Heart left ventricle (tissue), 16 donors: ENCODE data around the gene CS. TPM values are rescaled to one million over a fixed set of nuclear protein-coding genes. Genes with fewer than 3 reads are reported as not detected.
A peak's percentile ranks its signal among the peaks of the same experiment; 100 is the strongest.

Source experiments
- ATAC-seq, 4 donors: fragments of 200-7000 bp; cut with Tn5 transposase; one replicate each; pipeline ENCODE4 v1.9.1; 2020 to 2022; ENCODE audit warnings: moderate library complexity in 4 of 4, mild to moderate bottlenecking in 3 of 4, moderate number of reproducible peaks in 1 of 4
- DNase-seq, 5 donors: peaks; one replicate each; pipeline ENCODE4 v3.0.0-alpha.2; 2020
- H3K27ac ChIP-seq, 12 donors: fragments of 200-600 bp; sonication (generic) in 4 of 12; one replicate each; pipeline versions ENCODE4 v1.5.0 to v1.8.0; 2016 to 2022; ENCODE audit warnings: mild to moderate bottlenecking in 2 of 12
- H3K27me3 ChIP-seq, 9 donors: fragments of 200-600 bp; sonication (generic) in 2 of 9; one replicate each; pipeline versions ENCODE4 v1.5.1 to v1.8.0; 2016 to 2022; ENCODE audit warnings: mild to moderate bottlenecking in 3 of 9
- H3K36me3 ChIP-seq, 9 donors: fragments of 200-600 bp; sonication (generic) in 2 of 9; one replicate each; pipeline versions ENCODE4 v1.5.0 to v1.8.0; 2018 to 2022; ENCODE audit warnings: mild to moderate bottlenecking in 2 of 9
- H3K4me1 ChIP-seq, 12 donors: fragments of 200-600 bp; sonication (generic) in 4 of 12; one replicate each; pipeline versions ENCODE4 v1.5.0 to v1.8.0; 2016 to 2022; ENCODE audit warnings: mild to moderate bottlenecking in 3 of 12
- H3K4me3 ChIP-seq, 12 donors: fragments of 200-600 bp; sonication (generic) in 4 of 12; one replicate each; pipeline versions ENCODE4 v1.5.0 to v1.8.0; 2017 to 2022; ENCODE audit warnings: mild to moderate bottlenecking in 9 of 12, moderate library complexity in 4 of 12
- H3K9me3 ChIP-seq, 12 donors: fragments of 200-600 bp; sonication (generic) in 4 of 12; one replicate each; pipeline versions ENCODE4 v1.5.0 to v1.8.0; 2016 to 2022; ENCODE audit warnings: mild to moderate bottlenecking in 1 of 12
- CTCF ChIP-seq, 12 donors: fragments of 200-600 bp; sonication (generic) in 4 of 12; IDR thresholded peaks; one replicate each; pipeline versions ENCODE4 v1.5.0 to v1.8.0; 2018 to 2022; ENCODE audit warnings: antibody characterized with exemption in 12 of 12, mild to moderate bottlenecking in 5 of 12
- POLR2A ChIP-seq, 2 donors: fragments of 450-650 bp; IDR thresholded peaks; one replicate each; pipeline ENCODE4 v1.6.1; 2017; ENCODE audit warnings: antibody characterized with exemption in 2 of 2, mild to moderate bottlenecking in 2 of 2, moderate library complexity in 2 of 2
- WGBS, 4 donors: extraction: QIAGEN DNeasy Blood & Tissue Kit in 2 of 4; methylation state at CpG; one replicate each; pipeline versions ENCODE4 v1.1.5 to v1.1.7; 2013 to 2018; 5-methylcytosine and 5-hydroxymethylcytosine counted together
- intact Hi-C, 10 donors: fragments of 100-400 bp; cut with DNase I; formaldehyde crosslinking; loops; one replicate each; pipeline versions ENCODE4 v1.11.1 to v1.14.2; 2022
- polyA plus RNA-seq, 2 donors: library from polyadenylated mRNA; stranded (reverse); fragments of 200-250 nt; gene quantifications; one replicate each; pipeline ENCODE4 v1.2.3, GENCODE V29; 2013
- total RNA-seq, 9 donors: library from RNA; depleted of rRNA in 2 of 9; stranded (reverse); fragments of >200 nt in 2 of 9; fragmentation: NEBNext Ultra II Directional in 3 of 9; extraction: Animal tissue kit (Norgen Biotek cat#: 25700) in 3 of 9; gene quantifications; one replicate each; pipeline versions ENCODE4 v1.1.0 to v1.2.4, GENCODE V29; 2016 to 2023
- donor health status: ischemic (EF 13 %, LVEDD 7.1; RV severe dilation, severe dysfunction).
- donor health status: healthy with polysubstance abuse.
- donor health status: DM: no; HTN: yes; CAD: no.
- donor health status: DM: no; HTN: no; CAD: no.
- donor health status: ischemic (EF 25% LVEDD 6.9; RV normal size, moderate dysfunction).
- donor health status: ischemic (EF 25% LVEDD 5.7; RV mildly dilated, moderate dysfunction).
- donor health status: healthy.
- donor health status: DM: yes; HTN: yes; CAD: no.
- donor health status: ischemic (EF 35%, LVEDD 5.7; RV mildly dilated, moderate dysfunction).
- donor health status: nonischemic (EF 11% LVEDD 7.7; RV severe dilation, severe dysfunction).
- donor health status: DM: yes; HTN: yes; CAD: no.
- donor health status: PGD.
- donor health status: ischemic (EF 29% LVEDD 5.4; RV normal size, mild dysfunction).
- donor health status: nonischemic (EF 23%, LVEDD 6.1; RV moderate dilation, normal function).

CS gene
- total and polyA plus RNA-seq, 11 donors = 165 to 866 (median 572) TPM

- TF ChIP-seq CTCF (IDR thresholded peaks at IDR 0.05) (no peak), POLR2A (IDR thresholded peaks at IDR 0.05) (no peak)
- Histone ChIP-seq H3K4me3 (peak overlapping the region in 10 of 12 donors; percentile 57 to 97 (median 66)), H3K4me1 (peaks cover 8 to 51% (median 41%) of the 10 kb centered on the region in 12 donors), H3K27me3 (no peaks in the 10 kb centered on the region), H3K9me3 (no peaks in the 10 kb centered on the region), H3K27ac (peak overlapping the region; percentile 19 to 98 (median 86)), H3K36me3 (peaks cover 0 to 17% (median 8%) of the 10 kb centered on the region in 9 donors)
- 23 to 27% (median 25%) methylated on average over 15 of the region's 15 CpGs for WGBS, 4 donors
- ATAC-seq (no peak), DNase-seq (no peak)
- intact Hi-C loops = loop anchor here in 9 of 10 donors (1.0 to 10.0 kb wide), 11 partner anchors 30 to 241 kb away; partner anchors contain the start of genes ANKRD52 (in 6 of the 9), ZC3H10 (in 6 of the 9), CS (in 1 of the 9) and ESYT1 (in 1 of the 9)
Measured at GRCh38 chr12:56223571-56224101, 76.5 kb downstream of the CS start.

- peaks cover 8 to 52% (median 41%) of the 10 kb centered on the region in 12 donors for H3K4me1 ChIP-seq
- DNase-seq = no peak
- intact Hi-C loops = loop anchor here in 7 of 10 donors (2.0 to 10.0 kb wide), 6 partner anchors 35 to 242 kb away; partner anchors contain the start of genes ANKRD52 (in 4 of the 7), ZC3H10 (in 2 of the 7), CS (in 1 of the 7) and ESYT1 (in 1 of the 7)
- peak overlapping the region; percentile 86 to 99 (median 96) for H3K27ac ChIP-seq
- peaks cover 0 to 10% (median 4%) of the 10 kb centered on the region in 9 donors for H3K36me3 ChIP-seq
- TF ChIP-seq POLR2A (IDR thresholded peaks at IDR 0.05) = no peak
- TF ChIP-seq CTCF (IDR thresholded peaks at IDR 0.05) = peak in 1 of 12 donors; percentile 2
- H3K27me3 ChIP-seq = no peaks in the 10 kb centered on the region
- ATAC-seq = no peak
- H3K4me3 ChIP-seq = peak overlapping the region; percentile 56 to 95 (median 76)
- 3 to 8% (median 6%) methylated on average over 4 of the region's 4 CpGs for WGBS, 4 donors
- H3K9me3 ChIP-seq = no peaks in the 10 kb centered on the region
Measured at GRCh38 chr12:56222531-56222895, 77.6 kb downstream of the CS start.

- peaks cover 8 to 52% (median 41%) of the 10 kb centered on the region in 12 donors for H3K4me1 ChIP-seq
- intact Hi-C loops = loop anchor here in 7 of 10 donors (2.0 to 10.0 kb wide), 6 partner anchors 35 to 243 kb away; partner anchors contain the start of genes ANKRD52 (in 4 of the 7), ZC3H10 (in 2 of the 7), CS (in 1 of the 7) and ESYT1 (in 1 of the 7)
- DNase-seq (peak; percentile 97 to 98 (median 98)), ATAC-seq (peak; percentile 91 to 94 (median 94))
- H3K4me3 ChIP-seq = peak within 1 kb of the TSS; percentile 56 to 95 (median 76)
- 0 to 1% (median 1%) methylated on average over 38 to 42 of the region's 42 CpGs for WGBS, 4 donors
- peak in 3 of 12 donors; percentile 25 to 30 (median 30) for TF ChIP-seq CTCF (IDR thresholded peaks at IDR 0.05)
- TF ChIP-seq POLR2A (IDR thresholded peaks at IDR 0.05) = peak; percentile 82 to 96
- H3K27ac ChIP-seq = peak within 1 kb of the TSS; percentile 86 to 99 (median 96)
- H3K36me3 ChIP-seq = peaks cover 0 to 11% (median 4%) of the 10 kb centered on the region in 9 donors
- no peaks in the 10 kb centered on the region for H3K27me3 ChIP-seq
- H3K9me3 ChIP-seq = no peaks in the 10 kb centered on the region
Measured at GRCh38 chr12:56221757-56222530, 78.2 kb downstream of the CS start, which contains the start of gene RNF41. Gene RNF41, minus strand, starts transcription at chr12:56221922. Its CDS starts 7,875 bp downstream, at chr12:56214047.

Other genes with a start within 250 kb of the CS start
- gene ERBB3, start 220.2 kb downstream of the CS start, total RNA-seq = 1 to 10 TPM in 8 of 9 donors, under 1 TPM in 1; 0.90 to 4.5 (median 1.8) TPM
- 1 to 10 TPM; 2.7 to 3.4 TPM for gene ERBB3, start 220.2 kb downstream of the CS start, polyA plus RNA-seq
- 100 to 1,000 TPM in 1 of 9 donors, 10 to 100 TPM in 8; 66.0 to 105 (median 72.4) TPM for gene PA2G4, start 195.8 kb downstream of the CS start, total RNA-seq
- 100 to 1,000 TPM in 1 of 2 donors, 10 to 100 TPM in 1; 62.4 to 187 TPM for gene PA2G4, start 195.8 kb downstream of the CS start, polyA plus RNA-seq
- 1,000 to 10,000 TPM in 8 of 9 donors, 100 to 1,000 TPM in 1; 533 to 2,381 (median 1,999) TPM for gene RPL41, start 183.7 kb downstream of the CS start, total RNA-seq
- gene RPL41, start 183.7 kb downstream of the CS start, polyA plus RNA-seq = 1,000 to 10,000 TPM in 1 of 2 donors, 100 to 1,000 TPM in 1; 752 to 4,466 TPM
- 1 to 10 TPM; 2.7 to 6.4 (median 4.9) TPM for gene ZC3H10, start 182.1 kb downstream of the CS start, total RNA-seq
- gene ZC3H10, start 182.1 kb downstream of the CS start, polyA plus RNA-seq = 1 to 10 TPM; 3.5 to 3.9 TPM
- 10 to 100 TPM; 26.8 to 81.1 (median 43.4) TPM for gene ESYT1, start 172.1 kb downstream of the CS start, total RNA-seq
- 10 to 100 TPM; 17.0 to 67.3 TPM for gene ESYT1, start 172.1 kb downstream of the CS start, polyA plus RNA-seq
- gene MYL6B, start 147.7 kb downstream of the CS start, total RNA-seq = 10 to 100 TPM; 30.1 to 55.2 (median 41.1) TPM
- gene MYL6B, start 147.7 kb downstream of the CS start, polyA plus RNA-seq = 10 to 100 TPM; 27.5 to 65.9 TPM
- 100 to 1,000 TPM; 355 to 949 (median 613) TPM for gene MYL6, start 142.0 kb downstream of the CS start, total RNA-seq
- gene MYL6, start 142.0 kb downstream of the CS start, polyA plus RNA-seq = 1,000 to 10,000 TPM in 1 of 2 donors, 100 to 1,000 TPM in 1; 745 to 1,383 TPM
- 10 to 100 TPM; 48.6 to 83.5 (median 66.2) TPM for gene SMARCC2, start 110.8 kb downstream of the CS start, total RNA-seq
- gene SMARCC2, start 110.8 kb downstream of the CS start, polyA plus RNA-seq = 10 to 100 TPM; 21.4 to 27.6 TPM
- gene RNF41, start 78.4 kb downstream of the CS start, total RNA-seq = 10 to 100 TPM; 41.7 to 84.0 (median 53.3) TPM
- gene RNF41, start 78.4 kb downstream of the CS start, polyA plus RNA-seq = 10 to 100 TPM; 10.6 to 62.4 TPM
- gene NABP2, start 76.0 kb downstream of the CS start, total RNA-seq = 10 to 100 TPM; 18.0 to 27.4 (median 20.7) TPM
- gene NABP2, start 76.0 kb downstream of the CS start, polyA plus RNA-seq = 10 to 100 TPM; 14.8 to 30.1 TPM
- gene SLC39A5, start 70.3 kb downstream of the CS start, total RNA-seq = not detected
- gene SLC39A5, start 70.3 kb downstream of the CS start, polyA plus RNA-seq = under 1 TPM in 1 of 2 donors, not detected in 1; 0.12 TPM
- 10 to 100 TPM; 19.3 to 40.6 (median 28.0) TPM for gene ANKRD52, start 41.9 kb downstream of the CS start, total RNA-seq
- gene ANKRD52, start 41.9 kb downstream of the CS start, polyA plus RNA-seq = 10 to 100 TPM; 12.2 to 36.7 TPM
- gene COQ10A, start 33.4 kb downstream of the CS start, total RNA-seq = 100 to 1,000 TPM in 7 of 9 donors, 10 to 100 TPM in 2; 45.7 to 250 (median 129) TPM
- gene COQ10A, start 33.4 kb downstream of the CS start, polyA plus RNA-seq = 100 to 1,000 TPM in 1 of 2 donors, 10 to 100 TPM in 1; 89.2 to 249 TPM
- 10 to 100 TPM; 26.8 to 61.0 (median 35.6) TPM for gene CNPY2, start 15.7 kb upstream of the CS start, total RNA-seq
- gene CNPY2, start 15.7 kb upstream of the CS start, polyA plus RNA-seq = 10 to 100 TPM; 64.2 to 67.3 TPM
- 10 to 100 TPM; 12.3 to 43.8 (median 38.2) TPM for gene PAN2, start 33.7 kb upstream of the CS start, total RNA-seq
- 10 to 100 TPM; 15.1 to 44.7 TPM for gene PAN2, start 33.7 kb upstream of the CS start, polyA plus RNA-seq
- gene IL23A, start 38.6 kb upstream of the CS start, total RNA-seq = under 1 TPM in 1 of 9 donors, not detected in 8; 0.69 TPM
- gene IL23A, start 38.6 kb upstream of the CS start, polyA plus RNA-seq = under 1 TPM in 1 of 2 donors, not detected in 1; 0.29 TPM
- 100 to 1,000 TPM in 1 of 9 donors, 10 to 100 TPM in 8; 31.4 to 150 (median 37.1) TPM for gene STAT2, start 59.8 kb upstream of the CS start, total RNA-seq
- 10 to 100 TPM; 23.1 to 26.2 TPM for gene STAT2, start 59.8 kb upstream of the CS start, polyA plus RNA-seq
- not detected for gene APOF, start 62.5 kb upstream of the CS start, total RNA-seq
- gene APOF, start 62.5 kb upstream of the CS start, polyA plus RNA-seq = not detected
- gene TIMELESS, start 149.1 kb upstream of the CS start, total RNA-seq = 1 to 10 TPM; 1.1 to 7.3 (median 2.4) TPM
- 1 to 10 TPM; 1.5 to 4.1 TPM for gene TIMELESS, start 149.1 kb upstream of the CS start, polyA plus RNA-seq
- gene MIP, start 154.3 kb upstream of the CS start, total RNA-seq = under 1 TPM in 2 of 9 donors, not detected in 7; 0.28 to 0.32 TPM
- not detected for gene MIP, start 154.3 kb upstream of the CS start, polyA plus RNA-seq
- 1 to 10 TPM; 2.2 to 4.7 (median 3.0) TPM for gene SPRYD4, start 168.2 kb upstream of the CS start, total RNA-seq
- 1 to 10 TPM; 2.1 to 2.9 TPM for gene SPRYD4, start 168.2 kb upstream of the CS start, polyA plus RNA-seq
- gene GLS2, start 187.8 kb upstream of the CS start, total RNA-seq = 1 to 10 TPM in 4 of 9 donors, under 1 TPM in 5; 0.28 to 1.5 (median 0.82) TPM
- under 1 TPM; 0.33 to 0.50 TPM for gene GLS2, start 187.8 kb upstream of the CS start, polyA plus RNA-seq
- 10 to 100 TPM; 15.8 to 37.3 (median 30.1) TPM for gene RBMS2, start 221.5 kb upstream of the CS start, total RNA-seq
- 10 to 100 TPM in 1 of 2 donors, 1 to 10 TPM in 1; 8.8 to 13.3 TPM for gene RBMS2, start 221.5 kb upstream of the CS start, polyA plus RNA-seq